ENCODE measurements around the gene APCDD1.
"Not testable (repeated sequence)": the region's sequence is repeated elsewhere in the genome, so short reads cannot be mapped to it uniquely, and the experiment has no call there.

APCDD1 gene

GRCh38 chr18:10499230-10499629 is 44.8 kb downstream of the APCDD1 start:
- peaks cover 3% of the 10 kb centered on the region for H3K27me3 ChIP-seq (ENCODE audit: insufficient read depth, poor library complexity, severe bottlenecking)
- no peak for ATAC-seq (ENCODE audit: low read depth)

GRCh38 chr18:10500038-10500437 is 45.6 kb downstream of the APCDD1 start:
- no peaks in the 10 kb centered on the region; the same call in 1 of the 2 replicates for H3K36me3 ChIP-seq (ENCODE audit: low read depth)
- no peak overlapping the region for H3K27ac ChIP-seq (ENCODE audit: poor library complexity, severe bottlenecking)
- peaks cover 3% of the 10 kb centered on the region for H3K27me3 ChIP-seq (ENCODE audit: insufficient read depth, poor library complexity, severe bottlenecking)
- H3K4me3 ChIP-seq (ENCODE audit: severe bottlenecking), result no peak overlapping the region
- TF ChIP-seq, protein P1, sequence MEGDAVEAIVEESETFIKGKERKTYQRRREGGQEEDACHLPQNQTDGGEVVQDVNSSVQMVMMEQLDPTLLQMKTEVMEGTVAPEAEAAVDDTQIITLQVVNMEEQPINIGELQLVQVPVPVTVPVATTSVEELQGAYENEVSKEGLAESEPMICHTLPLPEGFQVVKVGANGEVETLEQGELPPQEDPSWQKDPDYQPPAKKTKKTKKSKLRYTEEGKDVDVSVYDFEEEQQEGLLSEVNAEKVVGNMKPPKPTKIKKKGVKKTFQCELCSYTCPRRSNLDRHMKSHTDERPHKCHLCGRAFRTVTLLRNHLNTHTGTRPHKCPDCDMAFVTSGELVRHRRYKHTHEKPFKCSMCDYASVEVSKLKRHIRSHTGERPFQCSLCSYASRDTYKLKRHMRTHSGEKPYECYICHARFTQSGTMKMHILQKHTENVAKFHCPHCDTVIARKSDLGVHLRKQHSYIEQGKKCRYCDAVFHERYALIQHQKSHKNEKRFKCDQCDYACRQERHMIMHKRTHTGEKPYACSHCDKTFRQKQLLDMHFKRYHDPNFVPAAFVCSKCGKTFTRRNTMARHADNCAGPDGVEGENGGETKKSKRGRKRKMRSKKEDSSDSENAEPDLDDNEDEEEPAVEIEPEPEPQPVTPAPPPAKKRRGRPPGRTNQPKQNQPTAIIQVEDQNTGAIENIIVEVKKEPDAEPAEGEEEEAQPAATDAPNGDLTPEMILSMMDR (IDR thresholded peaks at IDR 0.05; ENCODE audit: poor library complexity, severe bottlenecking), result no peak
- ATAC-seq (ENCODE audit: low read depth), result no peak
- no peaks in the 10 kb centered on the region for H3K4me1 ChIP-seq (ENCODE audit: insufficient read depth, poor library complexity, severe bottlenecking)
- DNase-seq (ENCODE audit: low spot score), result no peak
- H3K9me3 ChIP-seq (ENCODE audit: severe bottlenecking), result no peaks in the 10 kb centered on the region

More at GRCh38 chr18:10499230-10499629, 44.8 kb downstream of the APCDD1 start:
- DNase-seq (ENCODE audit: low spot score), result no peak
- Histone ChIP-seq H3K4me1 (ENCODE audit: insufficient read depth, poor library complexity, severe bottlenecking) (no peaks in the 10 kb centered on the region), H3K9me3 (ENCODE audit: severe bottlenecking) (no peaks in the 10 kb centered on the region), H3K27ac (ENCODE audit: poor library complexity, severe bottlenecking) (no peak overlapping the region), H3K4me3 (ENCODE audit: severe bottlenecking) (no peak overlapping the region), H3K36me3 (ENCODE audit: low read depth) (no peaks in the 10 kb centered on the region; the same call in 1 of the 2 replicates)
- TF ChIP-seq, protein P1 (IDR thresholded peaks at IDR 0.05; ENCODE audit: poor library complexity, severe bottlenecking), result no peak

DNA sequence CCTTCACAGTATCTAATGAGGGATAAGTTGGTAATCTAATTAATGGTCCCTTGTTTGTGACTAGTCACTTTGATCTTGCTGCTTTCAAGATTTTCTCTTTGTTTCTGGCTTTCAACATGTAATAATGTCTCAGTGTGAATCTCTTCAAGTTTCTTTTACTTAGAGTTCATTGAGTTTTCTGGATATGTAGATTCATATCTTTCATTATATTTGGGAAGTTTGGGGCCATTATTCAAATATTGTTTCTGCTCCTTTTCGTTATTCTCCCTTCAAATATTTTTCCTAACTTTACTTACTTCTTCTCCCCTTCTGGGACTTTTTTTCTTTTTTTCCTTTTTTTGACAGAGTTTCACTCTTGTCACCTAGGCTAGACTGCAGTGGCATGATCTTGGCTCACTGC is 50.3 kb downstream of the APCDD1 start:
- Histone ChIP-seq H3K4me1 (ENCODE audit: insufficient read depth, poor library complexity, severe bottlenecking) (no peaks in the 10 kb centered on the region), H3K27me3 (ENCODE audit: insufficient read depth, poor library complexity, severe bottlenecking) (no peaks in the 10 kb centered on the region), H3K9me3 (ENCODE audit: severe bottlenecking) (no peaks in the 10 kb centered on the region), H3K27ac (ENCODE audit: poor library complexity, severe bottlenecking) (no peak overlapping the region), H3K36me3 (ENCODE audit: low read depth) (no peaks in the 10 kb centered on the region), H3K4me3 (ENCODE audit: severe bottlenecking) (no peak overlapping the region)
- TF ChIP-seq, protein P1 (IDR thresholded peaks at IDR 0.05; ENCODE audit: poor library complexity, severe bottlenecking), result no peak
- ATAC-seq (ENCODE audit: low read depth), result no peak
- no peak for DNase-seq (ENCODE audit: low spot score)

GRCh38 chr18:10505892-10506291 is 51.5 kb downstream of the APCDD1 start:
- not testable (repeated sequence) for H3K4me3 ChIP-seq (ENCODE audit: severe bottlenecking); H3K27ac ChIP-seq (ENCODE audit: poor library complexity, severe bottlenecking); ATAC-seq (ENCODE audit: low read depth); H3K9me3 ChIP-seq (ENCODE audit: severe bottlenecking); DNase-seq (ENCODE audit: low spot score); H3K27me3 ChIP-seq (ENCODE audit: insufficient read depth, poor library complexity, severe bottlenecking); H3K36me3 ChIP-seq (ENCODE audit: low read depth); H3K4me1 ChIP-seq (ENCODE audit: insufficient read depth, poor library complexity, severe bottlenecking)

DNA sequence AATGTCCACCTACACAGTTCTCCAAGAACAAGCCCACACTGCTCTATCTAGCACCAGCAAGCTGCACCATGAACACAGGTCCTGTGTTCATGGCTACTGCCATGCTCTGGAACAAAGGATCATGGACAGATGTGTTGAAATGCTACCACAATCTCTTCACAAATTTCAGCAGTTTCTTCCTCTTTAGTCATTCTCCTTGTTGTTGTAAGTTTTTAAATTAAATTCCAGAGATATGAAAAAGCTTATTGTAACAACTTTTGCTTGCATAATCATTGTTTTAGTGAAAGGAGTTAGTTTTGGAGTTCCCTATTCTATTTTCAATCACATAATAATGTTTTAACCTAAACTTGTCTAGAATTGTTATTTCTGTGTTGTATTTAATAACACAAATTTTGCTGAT is 54.2 kb downstream of the APCDD1 start:
- no peak overlapping the region for H3K27ac ChIP-seq (ENCODE audit: poor library complexity, severe bottlenecking)

More for the DNA sequence above, 54.2 kb downstream of the APCDD1 start:
- DNase-seq (ENCODE audit: low spot score) (no peak), ATAC-seq (ENCODE audit: low read depth) (no peak)
- Histone ChIP-seq H3K4me3 (ENCODE audit: severe bottlenecking) (no peak overlapping the region), H3K27me3 (ENCODE audit: insufficient read depth, poor library complexity, severe bottlenecking) (peaks cover 3% of the 10 kb centered on the region), H3K36me3 (ENCODE audit: low read depth) (no peaks in the 10 kb centered on the region), H3K4me1 (ENCODE audit: insufficient read depth, poor library complexity, severe bottlenecking) (no peaks in the 10 kb centered on the region), H3K9me3 (ENCODE audit: severe bottlenecking) (no peaks in the 10 kb centered on the region)
- TF ChIP-seq, protein P1 (IDR thresholded peaks at IDR 0.05; ENCODE audit: poor library complexity, severe bottlenecking), result no peak

Data from RWPE2 (cell line).